Renal cortical epithelial cell (primary cell): ENCODE results near the gene SELPLG. TPM values are rescaled to one million over a fixed set of nuclear protein-coding genes. Genes with fewer than 3 reads are reported as not detected.
"Not testable (repeated sequence)": the region's sequence is repeated elsewhere in the genome, so short reads cannot be mapped to it uniquely, and the experiment has no call there.

Experiments used
- DNase-seq: peaks from one replicate; pipeline ENCODE4 v3.0.0-alpha.2; 2011; ENCODE audit warnings: low read depth
- total RNA-seq: library from RNA; depleted of rRNA; stranded (reverse); fragments of >200 nt; gene quantifications from 2 replicates; pipeline ENCODE4 v1.2.3, GENCODE V29; 2014

The SELPLG gene
- total RNA-seq, 1 donor from 2014 or later: 2.3 TPM

- no peak for DNase-seq
Observed at GRCh38 chr12:108604208-108604941, 29.3 kb downstream of the SELPLG start.

- DNase-seq: no peak
Observed at GRCh38 chr12:108603743-108604142, 30.0 kb downstream of the SELPLG start.

GRCh38 chr12:108602976-108603704 is 30.6 kb downstream of the SELPLG start:
- no peak for DNase-seq

- DNase-seq: no peak
Observed at GRCh38 chr12:108602209-108602705, 31.4 kb downstream of the SELPLG start.

- no peak for DNase-seq
Observed at GRCh38 chr12:108600702-108601007, 33.0 kb downstream of the SELPLG start.

GRCh38 chr12:108599948-108600701 is 33.6 kb downstream of the SELPLG start:
- DNase-seq: no peak

- no peak for DNase-seq
Observed at GRCh38 chr12:108599541-108599940, 34.2 kb downstream of the SELPLG start.

GRCh38 chr12:108598553-108599250 is 35.0 kb downstream of the SELPLG start:
- no peak for DNase-seq

GRCh38 chr12:108597559-108598471 is 35.9 kb downstream of the SELPLG start, which contains the start of gene TMEM119:
Gene TMEM119, minus strand, starts transcription at chr12:108598084. Its CDS starts 5,701 bp downstream, at chr12:108592383.
- DNase-seq: no peak

GRCh38 chr12:108596854-108597558 is 36.7 kb downstream of the SELPLG start:
- no peak for DNase-seq

GRCh38 chr12:108595711-108596647 is 37.7 kb downstream of the SELPLG start:
- no peak for DNase-seq

- no peak for DNase-seq
Observed at GRCh38 chr12:108594960-108595710, 38.6 kb downstream of the SELPLG start.

- no peak for DNase-seq
Observed at GRCh38 chr12:108594323-108594903, 39.3 kb downstream of the SELPLG start.

- DNase-seq: no peak
Observed at GRCh38 chr12:108592033-108592909, 41.4 kb downstream of the SELPLG start.

- DNase-seq: no peak
Observed at GRCh38 chr12:108591267-108591980, 42.3 kb downstream of the SELPLG start.

- DNase-seq: not testable (repeated sequence)
Observed at GRCh38 chr12:108590463-108590862, 43.2 kb downstream of the SELPLG start.
